ENCODE measurements around the gene JPH2. TPM values are rescaled to one million over a fixed set of nuclear protein-coding genes. Genes with fewer than 3 reads are reported as not detected.

The JPH2 gene
- total RNA-seq, 1 experiment from 2014 or later, result 14.7 TPM

- POLR2A ChIA-PET, result interaction anchor here (0.7 to 1.9 kb wide), 4 partner anchors 10 to 331 kb away, joined by 3 to 11 read pairs (median 6); no protein-coding TSS in a partner anchor
- no peak for DNase-seq (ENCODE audit: unreplicated experiment)
- TF ChIP-seq CTCF (IDR thresholded peaks at IDR 0.05; ENCODE audit: unreplicated experiment), result no peak
- Mint-ChIP-seq H3K27me3 (ENCODE audit: insufficient read depth, unreplicated experiment) (no peaks in the 10 kb centered on the region), H3K4me1 (ENCODE audit: insufficient read depth, unreplicated experiment) (peaks cover 12% of the 10 kb centered on the region), H3K4me3 (ENCODE audit: unreplicated experiment) (no peak overlapping the region), H3K27ac (ENCODE audit: low read depth, unreplicated experiment) (no peak overlapping the region), H3K36me3 (ENCODE audit: insufficient read depth, unreplicated experiment) (peaks cover 6% of the 10 kb centered on the region), H3K9me3 (ENCODE audit: unreplicated experiment) (no peaks in the 10 kb centered on the region)
- CTCF ChIA-PET, result interaction anchor here (0.6 to 16.2 kb wide), 73 partner anchors 8 to 1947 kb away, joined by 3 to 521 read pairs (median 4); no protein-coding TSS in a partner anchor
- BruUV-seq (replicated peaks), result no TSS peak
- intact Hi-C loops (cut with micrococcal nuclease), result loop anchor here (1.0 to 5.0 kb wide), 6 partner anchors 103 to 631 kb away; no protein-coding TSS in a partner anchor
Measured at GRCh38 chr20:44080064-44080463, 106.9 kb downstream of the JPH2 start.

- no peaks in the 10 kb centered on the region for H3K27me3 Mint-ChIP-seq (ENCODE audit: insufficient read depth, unreplicated experiment)
- no peaks in the 10 kb centered on the region for H3K9me3 Mint-ChIP-seq (ENCODE audit: unreplicated experiment)
- DNase-seq (ENCODE audit: unreplicated experiment), result no peak
- no peak overlapping the region for H3K27ac Mint-ChIP-seq (ENCODE audit: low read depth, unreplicated experiment)
- intact Hi-C loops (cut with micrococcal nuclease), result no loop called here
- BruUV-seq (replicated peaks), result no TSS peak
- ChIA-PET CTCF (interaction anchor here (0.7 to 16.2 kb wide), 15 partner anchors 11 to 630 kb away, joined by 3 to 521 read pairs (median 6); no protein-coding TSS in a partner anchor), POLR2A (interaction anchor here (1.7 kb wide), 1 partner anchor 328 kb away, joined by 11 read pairs; no protein-coding TSS in a partner anchor)
- H3K36me3 Mint-ChIP-seq (ENCODE audit: insufficient read depth, unreplicated experiment), result peaks cover 6% of the 10 kb centered on the region
- peaks cover 12% of the 10 kb centered on the region for H3K4me1 Mint-ChIP-seq (ENCODE audit: insufficient read depth, unreplicated experiment)
- no peak for TF ChIP-seq CTCF (IDR thresholded peaks at IDR 0.05; ENCODE audit: unreplicated experiment)
- H3K4me3 Mint-ChIP-seq (ENCODE audit: unreplicated experiment), result no peak overlapping the region
Measured at GRCh38 chr20:44079291-44079690, 107.7 kb downstream of the JPH2 start.

- DNase-seq (ENCODE audit: unreplicated experiment), result no peak
- no TSS peak for BruUV-seq (replicated peaks)
- H3K4me1 Mint-ChIP-seq (ENCODE audit: insufficient read depth, unreplicated experiment), result peaks cover 6% of the 10 kb centered on the region
- intact Hi-C loops (cut with micrococcal nuclease), result no loop called here
- H3K27ac Mint-ChIP-seq (ENCODE audit: low read depth, unreplicated experiment), result no peak overlapping the region
- ChIA-PET POLR2A (no interaction called here), CTCF (interaction anchor here (0.6 to 3.3 kb wide), 3 partner anchors 231 to 387 kb away, joined by 3 to 24 read pairs (median 5); no protein-coding TSS in a partner anchor)
- H3K36me3 Mint-ChIP-seq (ENCODE audit: insufficient read depth, unreplicated experiment), result peaks cover 6% of the 10 kb centered on the region
- no peaks in the 10 kb centered on the region for H3K27me3 Mint-ChIP-seq (ENCODE audit: insufficient read depth, unreplicated experiment)
- H3K9me3 Mint-ChIP-seq (ENCODE audit: unreplicated experiment), result no peaks in the 10 kb centered on the region
- TF ChIP-seq CTCF (IDR thresholded peaks at IDR 0.05; ENCODE audit: unreplicated experiment), result no peak
- no peak overlapping the region for H3K4me3 Mint-ChIP-seq (ENCODE audit: unreplicated experiment)
Measured at GRCh38 chr20:44075950-44076232, 111.1 kb downstream of the JPH2 start.

- H3K4me3 Mint-ChIP-seq (ENCODE audit: unreplicated experiment), result no peak overlapping the region
- BruUV-seq (replicated peaks), result no TSS peak
- no peak for TF ChIP-seq CTCF (IDR thresholded peaks at IDR 0.05; ENCODE audit: unreplicated experiment)
- H3K27ac Mint-ChIP-seq (ENCODE audit: low read depth, unreplicated experiment), result no peak overlapping the region
- DNase-seq (ENCODE audit: unreplicated experiment), result no peak
- no peaks in the 10 kb centered on the region for H3K27me3 Mint-ChIP-seq (ENCODE audit: insufficient read depth, unreplicated experiment)
- H3K4me1 Mint-ChIP-seq (ENCODE audit: insufficient read depth, unreplicated experiment), result peaks cover 5% of the 10 kb centered on the region
- CTCF ChIA-PET, result interaction anchor here (0.6 to 3.3 kb wide), 4 partner anchors 8 to 1658 kb away, joined by 3 to 24 read pairs (median 4); no protein-coding TSS in a partner anchor
- intact Hi-C loops (cut with micrococcal nuclease), result no loop called here
- POLR2A ChIA-PET, result no interaction called here
- no peaks in the 10 kb centered on the region for H3K9me3 Mint-ChIP-seq (ENCODE audit: unreplicated experiment)
- H3K36me3 Mint-ChIP-seq (ENCODE audit: insufficient read depth, unreplicated experiment), result peaks cover 6% of the 10 kb centered on the region
Measured at GRCh38 chr20:44075191-44075949, 111.6 kb downstream of the JPH2 start.
